A673 (cell line): ENCODE measurements around the gene ACOT8. TPM values are rescaled to one million over a fixed set of nuclear protein-coding genes. Genes with fewer than 3 reads are reported as not detected.

Source experiments
- BruUV-seq: library from RNA; stranded (reverse); fragments of 400-500 nt; replicated peaks from 2 replicates; lab custom pipeline; 2021; lab: Mats Ljungman, UMichigan
- CTCF ChIA-PET: fragments of 300-600 bp; sonication (Branson Sonifier 250); formaldehyde crosslinking; loops from one replicate; lab custom pipeline; 2022; ENCODE audit warnings: antibody characterized with exemption; lab: Charles Lee
- POLR2A ChIA-PET: fragments of 300-600 bp; sonication (Branson Sonifier 250); formaldehyde crosslinking; loops from one replicate; lab custom pipeline; 2022; ENCODE audit warnings: antibody characterized with exemption; ENCODE audit not compliant: low non-redundant PET; lab: Charles Lee
- DNase-seq: peaks from one replicate; pipeline ENCODE4 v3.0.0-alpha.2; 2015; ENCODE audit warnings: low spot score
- H3K27ac ChIP-seq: fragments of 200-600 bp; sonication (generic); 2 replicates; pipeline ENCODE4 v1.5.1; 2016; ENCODE audit warnings: mixed run types, low read depth, mild to moderate bottlenecking, mixed read lengths, antibody characterized with exemption, low read length; ENCODE audit not compliant: poor library complexity, severe bottlenecking
- H3K27me3 ChIP-seq: fragments of 200-600 bp; sonication (generic); replicated peaks from 2 replicates; pipeline ENCODE4 v1.6.1; 2017; ENCODE audit warnings: mixed run types, low read depth, mild to moderate bottlenecking, mixed read lengths, antibody characterized with exemption, low read length; ENCODE audit not compliant: insufficient read depth, poor library complexity
- H3K36me3 ChIP-seq: fragments of 200-600 bp; sonication (generic); 2 replicates; pipeline ENCODE4 v1.6.1; 2016; ENCODE audit warnings: mixed run types, mild to moderate bottlenecking, mixed read lengths, antibody characterized with exemption, low read length; ENCODE audit not compliant: insufficient read depth, poor library complexity, severe bottlenecking
- H3K4me1 ChIP-seq: fragments of 200-600 bp; sonication (generic); 2 replicates; pipeline ENCODE4 v1.6.1; 2017; ENCODE audit warnings: mixed run types, mild to moderate bottlenecking, mixed read lengths, antibody characterized with exemption, low read length; ENCODE audit not compliant: insufficient read depth, poor library complexity, severe bottlenecking
- H3K4me3 ChIP-seq: fragments of 200-600 bp; sonication (generic); 2 replicates; pipeline ENCODE4 v1.5.1; 2016; ENCODE audit warnings: low read depth, mixed run types, mild to moderate bottlenecking, mixed read lengths, low read length; ENCODE audit not compliant: poor library complexity, severe bottlenecking
- H3K9me3 ChIP-seq: fragments of 200-600 bp; sonication (generic); 2 replicates; pipeline ENCODE4 v1.6.1; 2016; ENCODE audit warnings: mixed run types, low read depth, mild to moderate bottlenecking, mixed read lengths, antibody characterized with exemption, low read length; ENCODE audit not compliant: poor library complexity, severe bottlenecking
- CTCF ChIP-seq: fragments of 300-800, 200-600 bp; sonication (generic); conservative IDR thresholded peaks from 2 replicates; pipeline ENCODE4 v1.5.1; 2017; ENCODE audit warnings: low read depth, mild to moderate bottlenecking, antibody characterized with exemption, low read length, moderate library complexity, mixed read lengths
- EZH2 ChIP-seq: fragments of 200-600 bp; sonication (generic); IDR thresholded peaks from 2 replicates; pipeline ENCODE4 v1.6.1; 2017; ENCODE audit warnings: borderline replicate concordance, low read depth, mild to moderate bottlenecking, mixed read lengths, antibody characterized with exemption, low read length; ENCODE audit not compliant: poor library complexity, severe bottlenecking
- intact Hi-C: fragments of 100-400 bp; cut with micrococcal nuclease; formaldehyde crosslinking; loops from one replicate; pipeline ENCODE4 v1.10.0; 2022; ENCODE audit not compliant: unreplicated experiment
- total RNA-seq: library from RNA; stranded (reverse); gene quantifications from 2 replicates; pipeline ENCODE4 v1.2.3, GENCODE V29; 2021

ACOT8 gene
- total RNA-seq, 1 experiment from 2014 or later = 16.9 TPM

GRCh38 chr20:45843506-45843905 is 13.7 kb downstream of the ACOT8 start:
- H3K9me3 ChIP-seq = no peaks in the 10 kb centered on the region
- intact Hi-C loops = no loop called here
- BruUV-seq = no TSS peak
- ChIA-PET POLR2A (no interaction called here), CTCF (no interaction called here)
- no peak overlapping the region for H3K4me3 ChIP-seq
- no peak for TF ChIP-seq EZH2
- no peak for TF ChIP-seq CTCF
- no peaks in the 10 kb centered on the region for H3K4me1 ChIP-seq
- peaks cover 26% of the 10 kb centered on the region for H3K36me3 ChIP-seq
- H3K27ac ChIP-seq = no peak overlapping the region
- no peak for DNase-seq
- no peaks in the 10 kb centered on the region for H3K27me3 ChIP-seq

- Histone ChIP-seq H3K36me3 (peaks cover 20% of the 10 kb centered on the region), H3K4me1 (no peaks in the 10 kb centered on the region), H3K27ac (no peak overlapping the region), H3K27me3 (no peaks in the 10 kb centered on the region), H3K9me3 (no peaks in the 10 kb centered on the region), H3K4me3 (no peak overlapping the region)
- CTCF ChIA-PET = no interaction called here
- DNase-seq = no peak
- TF ChIP-seq CTCF (no peak), EZH2 (no peak)
- POLR2A ChIA-PET = no interaction called here
- no TSS peak for BruUV-seq
- intact Hi-C loops = no loop called here
These were observed 14.9 kb downstream of the ACOT8 start for GRCh38 chr20:45842169-45842812.

GRCh38 chr20:45841407-45842129 is 15.6 kb downstream of the ACOT8 start:
- CTCF ChIA-PET = no interaction called here
- Histone ChIP-seq H3K27me3 (no peaks in the 10 kb centered on the region), H3K4me1 (no peaks in the 10 kb centered on the region), H3K36me3 (peaks cover 20% of the 10 kb centered on the region), H3K27ac (no peak overlapping the region), H3K9me3 (no peaks in the 10 kb centered on the region), H3K4me3 (no peak overlapping the region)
- TF ChIP-seq EZH2 (no peak), CTCF (no peak)
- no peak for DNase-seq
- intact Hi-C loops = no loop called here
- BruUV-seq = no TSS peak
- POLR2A ChIA-PET = no interaction called here
